Measurements from ENCODE around the gene KCNE4. TPM values are rescaled to one million over a fixed set of nuclear protein-coding genes. Genes with fewer than 3 reads are reported as not detected.

Gene KCNE4
- total RNA-seq, result not detected

- H3K27me3 Mint-ChIP-seq, result no peaks in the 10 kb centered on the region
- no peak within 1 kb of the TSS for H3K4me3 Mint-ChIP-seq
- H3K27ac Mint-ChIP-seq, result no peak within 1 kb of the TSS
- H3K9me3 Mint-ChIP-seq, result no peaks in the 10 kb centered on the region
- no peaks in the 10 kb centered on the region for H3K4me1 Mint-ChIP-seq
- no peaks in the 10 kb centered on the region for H3K36me3 Mint-ChIP-seq (ENCODE audit: low read depth)
- CTCF ChIA-PET, result no interaction called here
- POLR2A ChIA-PET, result no interaction called here
- no peak for DNase-seq
Observed at GRCh38 chr2:223051693-223052289, at the start of gene KCNE4. KCNE4 (plus strand) TSS chr2:223052190; CDS start chr2:223052831, 641 bp downstream.

DNA sequence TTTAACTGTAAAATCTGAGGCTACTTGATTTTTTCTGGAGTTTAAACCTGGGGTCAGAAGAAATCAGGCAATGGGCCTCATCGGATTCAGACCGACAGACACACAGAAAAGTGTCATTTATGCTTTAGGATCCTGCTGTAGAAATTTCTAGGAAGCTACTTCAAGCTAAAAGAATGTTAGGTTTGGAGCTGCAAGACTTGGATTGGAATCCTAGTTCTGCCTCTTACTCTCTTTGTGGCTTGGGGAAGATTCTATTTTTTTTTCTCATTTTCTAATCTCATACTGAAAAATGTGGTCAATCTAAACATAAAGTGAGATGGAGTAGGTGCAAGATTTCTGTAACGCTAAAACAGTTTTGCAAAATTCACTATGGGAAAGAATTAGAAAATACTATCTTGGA, 48.8 kb upstream of the KCNE4 start:
- H3K9me3 Mint-ChIP-seq, result no peaks in the 10 kb centered on the region
- no peaks in the 10 kb centered on the region for H3K4me1 Mint-ChIP-seq
- no peak for DNase-seq
- H3K36me3 Mint-ChIP-seq (ENCODE audit: low read depth), result no peaks in the 10 kb centered on the region
- peaks cover 5% of the 10 kb centered on the region for H3K27me3 Mint-ChIP-seq
- POLR2A ChIA-PET, result no interaction called here
- CTCF ChIA-PET, result no interaction called here
- H3K4me3 Mint-ChIP-seq, result no peak overlapping the region
- no peak overlapping the region for H3K27ac Mint-ChIP-seq

DNA sequence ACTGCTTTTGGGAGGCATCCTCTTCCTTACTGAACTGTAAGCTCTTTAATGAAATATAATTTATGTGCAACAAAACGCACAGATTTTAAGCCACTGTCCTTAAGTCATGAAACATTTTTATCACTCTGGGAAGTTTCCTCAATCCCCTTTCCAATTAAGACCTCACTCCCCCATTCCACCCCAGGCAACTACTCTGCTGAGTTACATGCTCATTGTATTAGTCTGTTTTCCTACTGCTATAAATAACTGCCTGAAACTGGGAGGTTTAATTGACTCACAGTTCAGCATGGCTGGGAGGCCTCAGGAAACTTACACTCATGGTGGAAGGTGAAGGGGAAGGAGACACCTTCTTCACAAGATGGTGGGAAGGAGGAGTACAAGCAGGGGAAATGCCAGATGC, 46.5 kb upstream of the KCNE4 start:
- Mint-ChIP-seq H3K4me3 (no peak overlapping the region), H3K9me3 (no peaks in the 10 kb centered on the region), H3K4me1 (no peaks in the 10 kb centered on the region), H3K27ac (no peak overlapping the region), H3K36me3 (ENCODE audit: low read depth) (no peaks in the 10 kb centered on the region), H3K27me3 (peaks cover 3% of the 10 kb centered on the region)
- CTCF ChIA-PET, result no interaction called here
- no peak for DNase-seq
- POLR2A ChIA-PET, result no interaction called here

GRCh38 chr2:223007531-223007930, 44.5 kb upstream of the KCNE4 start:
- DNase-seq, result no peak
- Mint-ChIP-seq H3K27ac (no peak overlapping the region), H3K36me3 (ENCODE audit: low read depth) (no peaks in the 10 kb centered on the region), H3K27me3 (peaks cover 2% of the 10 kb centered on the region), H3K4me1 (no peaks in the 10 kb centered on the region), H3K9me3 (no peaks in the 10 kb centered on the region), H3K4me3 (no peak overlapping the region)
- CTCF ChIA-PET, result no interaction called here
- POLR2A ChIA-PET, result no interaction called here

GRCh38 chr2:223008162-223008561, 43.8 kb upstream of the KCNE4 start:
- Mint-ChIP-seq H3K4me3 (no peak overlapping the region), H3K27ac (no peak overlapping the region), H3K4me1 (no peaks in the 10 kb centered on the region), H3K27me3 (peaks cover 2% of the 10 kb centered on the region), H3K36me3 (ENCODE audit: low read depth) (no peaks in the 10 kb centered on the region), H3K9me3 (no peaks in the 10 kb centered on the region)
- DNase-seq, result no peak
- POLR2A ChIA-PET, result no interaction called here
- CTCF ChIA-PET, result no interaction called here

DNA sequence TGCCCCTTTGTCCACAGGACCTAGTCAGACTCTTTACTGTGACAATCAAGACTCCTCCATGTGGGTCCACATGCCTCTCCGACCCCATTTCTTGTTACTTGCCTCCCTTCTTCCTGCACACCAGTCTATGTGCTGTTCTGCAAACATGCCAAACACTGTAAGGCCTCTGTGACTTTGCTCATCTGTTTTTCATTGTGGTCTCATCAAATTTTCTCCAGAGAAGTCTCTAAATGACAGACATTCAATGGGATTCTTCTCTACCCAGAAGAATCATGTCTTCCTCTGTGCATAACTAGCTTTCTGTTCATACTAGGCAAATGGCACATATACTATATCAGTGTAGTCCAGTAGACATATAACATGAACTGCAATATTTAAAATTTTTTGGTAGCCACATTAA, 43.0 kb upstream of the KCNE4 start:
- Mint-ChIP-seq H3K4me3 (no peak overlapping the region), H3K27ac (no peak overlapping the region), H3K9me3 (no peaks in the 10 kb centered on the region), H3K4me1 (no peaks in the 10 kb centered on the region), H3K27me3 (peaks cover 2% of the 10 kb centered on the region), H3K36me3 (ENCODE audit: low read depth) (no peaks in the 10 kb centered on the region)
- ChIA-PET CTCF (no interaction called here), POLR2A (no interaction called here)
- no peak for DNase-seq

GRCh38 chr2:223010641-223011040, 41.3 kb upstream of the KCNE4 start:
- no peak overlapping the region for H3K4me3 Mint-ChIP-seq
- ChIA-PET POLR2A (no interaction called here), CTCF (no interaction called here)
- DNase-seq, result no peak
- H3K36me3 Mint-ChIP-seq (ENCODE audit: low read depth), result no peaks in the 10 kb centered on the region
- no peak overlapping the region for H3K27ac Mint-ChIP-seq
- H3K9me3 Mint-ChIP-seq, result no peaks in the 10 kb centered on the region
- H3K4me1 Mint-ChIP-seq, result no peaks in the 10 kb centered on the region
- H3K27me3 Mint-ChIP-seq, result peaks cover 2% of the 10 kb centered on the region

GRCh38 chr2:223012291-223012690, 39.7 kb upstream of the KCNE4 start:
- Mint-ChIP-seq H3K27me3 (peaks cover 2% of the 10 kb centered on the region), H3K36me3 (ENCODE audit: low read depth) (no peaks in the 10 kb centered on the region), H3K4me1 (no peaks in the 10 kb centered on the region), H3K4me3 (no peak overlapping the region), H3K9me3 (no peaks in the 10 kb centered on the region), H3K27ac (no peak overlapping the region)
- CTCF ChIA-PET, result no interaction called here
- DNase-seq, result no peak
- POLR2A ChIA-PET, result no interaction called here

DNA sequence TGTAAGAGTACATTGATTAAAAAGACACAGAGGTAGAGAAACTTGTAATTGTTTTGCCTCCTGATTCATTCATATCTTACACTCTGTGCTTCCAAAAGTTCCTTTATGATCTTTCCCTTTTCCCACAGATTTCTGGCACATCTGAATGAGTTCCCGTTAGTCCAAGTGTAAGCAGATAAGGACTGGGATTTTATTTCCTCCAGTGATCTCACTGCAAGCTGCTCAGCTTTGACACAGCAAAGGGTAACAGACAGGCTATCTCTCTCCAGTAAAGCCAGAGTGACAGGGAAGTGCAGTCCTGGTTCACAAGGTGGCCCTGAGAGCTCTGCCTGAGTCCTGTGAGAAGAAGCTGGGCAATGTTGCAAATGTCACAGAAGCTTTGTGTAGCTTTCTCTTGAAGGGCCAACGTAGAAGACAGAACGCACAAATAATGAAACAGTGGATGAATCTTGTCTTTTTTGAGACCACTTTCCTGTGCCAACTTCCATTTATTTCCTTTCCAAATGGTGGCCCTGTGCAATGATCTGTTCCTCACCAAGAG, 32.5 kb upstream of the KCNE4 start:
- CTCF ChIA-PET, result no interaction called here
- no peaks in the 10 kb centered on the region for H3K9me3 Mint-ChIP-seq

DNA sequence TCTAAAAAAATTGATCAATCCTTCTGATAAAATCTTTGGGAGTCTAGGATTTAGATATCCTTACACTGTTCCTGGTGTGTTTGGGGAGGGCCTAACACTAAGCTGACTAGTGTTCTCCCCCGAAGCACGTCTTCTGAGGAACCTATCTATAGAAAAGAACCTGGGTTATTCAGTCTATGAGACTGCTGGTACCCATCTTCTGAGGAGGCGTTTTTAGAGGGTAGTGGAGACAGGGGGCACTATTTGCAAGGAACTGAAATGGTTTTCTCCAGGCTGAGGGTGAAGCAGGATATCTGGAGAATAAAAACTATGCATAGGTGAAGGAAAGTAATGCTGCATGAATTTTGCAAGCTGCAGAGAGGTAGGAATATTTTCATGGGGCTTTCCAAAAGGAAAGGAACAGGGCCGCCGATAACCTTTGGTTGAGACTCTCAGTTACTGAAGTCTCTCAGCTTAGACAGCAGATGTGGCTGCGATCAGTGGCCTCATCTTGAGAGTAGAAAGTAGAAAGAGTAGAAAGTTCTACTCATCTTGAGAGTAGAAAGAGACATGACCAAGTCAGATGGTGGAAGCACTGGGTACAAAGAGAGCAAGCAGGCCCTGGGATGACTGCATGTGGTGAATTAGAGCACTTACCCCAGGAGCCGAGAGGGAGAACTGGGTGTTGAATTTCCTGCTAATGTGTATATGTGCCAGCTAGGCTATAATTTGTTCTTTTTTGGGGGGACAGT, 31.8 kb upstream of the KCNE4 start:
- no peak overlapping the region for H3K27ac Mint-ChIP-seq
- H3K27me3 Mint-ChIP-seq, result no peaks in the 10 kb centered on the region
- POLR2A ChIA-PET, result no interaction called here
- CTCF ChIA-PET, result no interaction called here
- DNase-seq, result no peak
- no peak overlapping the region for H3K4me3 Mint-ChIP-seq
- H3K4me1 Mint-ChIP-seq, result no peaks in the 10 kb centered on the region
- H3K36me3 Mint-ChIP-seq (ENCODE audit: low read depth), result no peaks in the 10 kb centered on the region
- no peaks in the 10 kb centered on the region for H3K9me3 Mint-ChIP-seq

More for the DNA sequence above, 32.5 kb upstream of the KCNE4 start:
- Mint-ChIP-seq H3K27ac (no peak overlapping the region), H3K4me1 (no peaks in the 10 kb centered on the region), H3K4me3 (no peak overlapping the region), H3K36me3 (ENCODE audit: low read depth) (no peaks in the 10 kb centered on the region), H3K27me3 (no peaks in the 10 kb centered on the region)
- POLR2A ChIA-PET, result no interaction called here
- no peak for DNase-seq

GRCh38 chr2:223020971-223021675, 30.9 kb upstream of the KCNE4 start:
- H3K27me3 Mint-ChIP-seq, result no peaks in the 10 kb centered on the region
- ChIA-PET CTCF (no interaction called here), POLR2A (no interaction called here)
- no peak overlapping the region for H3K27ac Mint-ChIP-seq
- no peak overlapping the region for H3K4me3 Mint-ChIP-seq
- H3K36me3 Mint-ChIP-seq (ENCODE audit: low read depth), result no peaks in the 10 kb centered on the region
- no peaks in the 10 kb centered on the region for H3K9me3 Mint-ChIP-seq
- H3K4me1 Mint-ChIP-seq, result no peaks in the 10 kb centered on the region
- no peak for DNase-seq

- no peaks in the 10 kb centered on the region for H3K27me3 Mint-ChIP-seq
- CTCF ChIA-PET, result interaction anchor here (0.7 kb wide), 1 partner anchor 182 kb away, joined by 3 read pairs; no protein-coding TSS in a partner anchor
- no peaks in the 10 kb centered on the region for H3K4me1 Mint-ChIP-seq
Observed at GRCh38 chr2:223026357-223027110, 25.5 kb upstream of the KCNE4 start.

GRCh38 chr2:223027442-223027841, 24.5 kb upstream of the KCNE4 start:
- Mint-ChIP-seq H3K27ac (no peak overlapping the region), H3K27me3 (no peaks in the 10 kb centered on the region), H3K36me3 (ENCODE audit: low read depth) (no peaks in the 10 kb centered on the region), H3K9me3 (peaks cover 4% of the 10 kb centered on the region), H3K4me3 (no peak overlapping the region), H3K4me1 (no peaks in the 10 kb centered on the region)
- ChIA-PET CTCF (no interaction called here), POLR2A (no interaction called here)
- no peak for DNase-seq

More at GRCh38 chr2:223026357-223027110, 25.5 kb upstream of the KCNE4 start:
- Mint-ChIP-seq H3K9me3 (no peaks in the 10 kb centered on the region), H3K36me3 (ENCODE audit: low read depth) (no peaks in the 10 kb centered on the region), H3K4me3 (no peak overlapping the region), H3K27ac (no peak overlapping the region)
- no peak for DNase-seq
- POLR2A ChIA-PET, result no interaction called here

Data from activated CD4-positive, alpha-beta memory T cell treated with anti-CD3 and anti-CD28 coated beads, Interleukin-2, amount 10 ng/mL, durations not matched to agents 7 days and 5 days (primary cell).